Measurements from ENCODE around the gene GLRA3. TPM values are rescaled to one million over a fixed set of nuclear protein-coding genes. Genes with fewer than 3 reads are reported as not detected.

The GLRA3 gene
- total and polyA plus RNA-seq, 2 donors (not counting 3 experiments of a cell fraction or from before 2014, with no cell fraction given): not detected

DNA sequence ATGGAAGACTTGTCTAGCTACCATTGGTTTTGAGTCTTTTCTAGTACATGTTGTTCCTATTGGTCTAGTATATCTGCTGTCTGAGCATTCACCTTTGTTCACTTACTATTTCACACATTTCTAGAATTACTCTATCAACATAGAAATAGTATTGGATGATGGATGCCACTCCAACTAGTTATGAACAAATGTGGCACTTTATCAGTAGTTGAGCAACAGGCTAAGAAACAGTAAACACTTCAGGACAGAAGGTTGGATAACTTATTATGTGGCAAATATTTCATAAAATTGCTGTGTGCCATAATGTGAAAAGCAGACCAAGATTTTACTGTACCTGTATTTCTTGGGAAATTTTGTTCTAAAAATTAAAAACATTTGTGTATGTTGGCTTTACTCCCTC is 42.4 kb upstream of the GLRA3 start:
- no peak overlapping the region for H3K27ac ChIP-seq (ENCODE audit: insufficient read depth, low read depth, low read length)
- no peaks in the 10 kb centered on the region for H4K20me1 ChIP-seq (replicated peaks; ENCODE audit: control insufficient read depth, extremely low read depth, insufficient read depth, low read length)
- TF ChIP-seq GATA2 (IDR thresholded peaks at IDR 0.05; ENCODE audit: insufficient read depth, insufficient read length, low read depth, low read length): no peak
- TF ChIP-seq, protein P1, sequence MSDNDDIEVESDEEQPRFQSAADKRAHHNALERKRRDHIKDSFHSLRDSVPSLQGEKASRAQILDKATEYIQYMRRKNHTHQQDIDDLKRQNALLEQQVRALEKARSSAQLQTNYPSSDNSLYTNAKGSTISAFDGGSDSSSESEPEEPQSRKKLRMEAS (IDR thresholded peaks at IDR 0.05; ENCODE audit: insufficient read depth, insufficient read length): no peak
- no peak for TF ChIP-seq EZH2 (IDR thresholded peaks at IDR 0.05; ENCODE audit: borderline replicate concordance, low read depth, low read length, severe bottlenecking)
- TF ChIP-seq JUN (IDR thresholded peaks at IDR 0.05; ENCODE audit: borderline replicate concordance, insufficient read depth, insufficient read length, low read depth): no peak
- no peak for TF ChIP-seq FOS (IDR thresholded peaks at IDR 0.05; ENCODE audit: borderline replicate concordance, insufficient read depth, low read length)
- no peak for TF ChIP-seq POLR2A (IDR thresholded peaks at IDR 0.05; ENCODE audit: low read depth, low read length)
- TF ChIP-seq CTCF (IDR thresholded peaks at IDR 0.05; ENCODE audit: extremely low read depth in 1 of 2, insufficient read depth in 1 of 2, low read depth in 1 of 2, low read length in 2 of 2): no peak
- no peak for TF ChIP-seq POLR2AphosphoS5 (IDR thresholded peaks at IDR 0.05; ENCODE audit: insufficient read depth, low read depth, low read length)
- no peak for TF ChIP-seq MYC (IDR thresholded peaks at IDR 0.05; ENCODE audit: low read depth, low read length)
- H3K9me1 ChIP-seq (replicated peaks; ENCODE audit: control insufficient read depth, extremely low read depth, insufficient read depth, low read length): no peaks in the 10 kb centered on the region
- intact Hi-C loops (cut with micrococcal nuclease) (no loop called here), dilution Hi-C loops (cut with MboI; ENCODE audit: extremely low pct_ligation_motif_present, low sequenced_read_pairs) (no loop called here)
- BruUV-seq (replicated peaks): no TSS peak
- H3K27me3 ChIP-seq (ENCODE audit: control insufficient read depth in 2 of 2, insufficient read depth in 2 of 2, low read length in 2 of 2): no peaks in the 10 kb centered on the region
- no peaks in the 10 kb centered on the region for H3K4me1 ChIP-seq (ENCODE audit: control insufficient read depth, extremely low read depth, insufficient read depth, low read length)
- H3K9me3 ChIP-seq (replicated peaks; ENCODE audit: control insufficient read depth, insufficient read depth, low read length): peaks cover 4% of the 10 kb centered on the region
- no peak overlapping the region for H3K4me3 ChIP-seq (replicated peaks in 1 of 3; ENCODE audit: insufficient read depth in 1 of 3, low read depth in 1 of 3, low read length in 3 of 3)
- DNase-seq (ENCODE audit: low read depth, low spot score) (no peak), FAIRE-seq (no peak)
- H3K4me2 ChIP-seq (ENCODE audit: insufficient read depth, low read length): no peak overlapping the region
- no peak overlapping the region for H3K9ac ChIP-seq (replicated peaks; ENCODE audit: extremely low read depth, insufficient read depth, low read length)
- no peaks in the 10 kb centered on the region for H3K79me2 ChIP-seq (ENCODE audit: control insufficient read depth, insufficient read depth, low read length)
- POLR2A ChIA-PET: no interaction called here
- H3K36me3 ChIP-seq (ENCODE audit: control insufficient read depth in 2 of 2, extremely low read depth in 1 of 2, insufficient read depth in 2 of 2, low read length in 2 of 2): no peaks in the 10 kb centered on the region
- no peak overlapping the region for H2AFZ ChIP-seq (ENCODE audit: low read depth, low read length)
- CTCF ChIA-PET: no interaction called here
